Large intestine (tissue), 3 donors: ENCODE data around the gene LRMDA. TPM values are rescaled to one million over a fixed set of nuclear protein-coding genes. Genes with fewer than 3 reads are reported as not detected.
A peak's percentile ranks its signal among the peaks of the same experiment; 100 is the strongest.

Experiments
- DNase-seq, 2 donors: peaks; one replicate each; pipeline versions ENCODE4 v3.0.0 to v3.0.0-alpha.2; 2013
- H3K27ac ChIP-seq: one replicate; pipeline ENCODE4 v1.5.1; 2013; ENCODE audit warnings: low read length
- H3K27me3 ChIP-seq: 2 replicates; pipeline ENCODE4 v1.6.1; 2013; ENCODE audit warnings: low read length; ENCODE audit not compliant: control insufficient read depth, insufficient read depth
- H3K36me3 ChIP-seq: 2 replicates; pipeline ENCODE4 v1.6.1; 2013; ENCODE audit warnings: low read length; ENCODE audit not compliant: control insufficient read depth, insufficient read depth
- H3K4me1 ChIP-seq: one replicate; pipeline ENCODE4 v1.6.1; 2013; ENCODE audit warnings: low read length; ENCODE audit not compliant: control insufficient read depth, insufficient read depth
- H3K4me3 ChIP-seq: one replicate; pipeline ENCODE4 v1.5.1; 2013; ENCODE audit warnings: low read length
- H3K9me3 ChIP-seq: one replicate; pipeline ENCODE4 v1.6.1; 2013; ENCODE audit warnings: mild to moderate bottlenecking, low read depth, low read length, moderate library complexity; ENCODE audit not compliant: control insufficient read depth
- WGBS: methylation state at CpG from one replicate; pipeline ENCODE4 v1.1.5; 2013; ENCODE audit warnings: low lambda C conversion rate; ENCODE audit not compliant: insufficient coverage; 5-methylcytosine and 5-hydroxymethylcytosine counted together
- polyA plus RNA-seq: library from polyadenylated mRNA; unstranded; fragments of 120-200 nt; gene quantifications from one replicate; pipeline ENCODE4 v1.2.1, GENCODE V29; 2013

Gene LRMDA
- polyA plus RNA-seq, 1 donor, result 5.3 TPM

GRCh38 chr10:75959912-75960311, 528.5 kb downstream of the LRMDA start:
- Histone ChIP-seq H3K4me1 (no peaks in the 10 kb centered on the region), H3K36me3 (no peaks in the 10 kb centered on the region), H3K4me3 (no peak overlapping the region), H3K27me3 (no peaks in the 10 kb centered on the region), H3K27ac (no peak overlapping the region), H3K9me3 (no peaks in the 10 kb centered on the region)
- DNase-seq, result no peak
- no CpG with 5 or more reads among the region's 1 CpG for WGBS

GRCh38 chr10:75962395-75963061, 531.1 kb downstream of the LRMDA start:
- Histone ChIP-seq H3K4me1 (no peaks in the 10 kb centered on the region), H3K27me3 (no peaks in the 10 kb centered on the region), H3K9me3 (no peaks in the 10 kb centered on the region), H3K27ac (no peak overlapping the region), H3K36me3 (no peaks in the 10 kb centered on the region), H3K4me3 (no peak overlapping the region)
- DNase-seq, result no peak
- 96% methylated on average over 3 of the region's 5 CpGs for WGBS

GRCh38 chr10:75967491-75967890, 536.1 kb downstream of the LRMDA start:
- DNase-seq, result no peak
- no peaks in the 10 kb centered on the region for H3K4me1 ChIP-seq
- no peak overlapping the region for H3K27ac ChIP-seq
- H3K27me3 ChIP-seq, result no peaks in the 10 kb centered on the region
- H3K4me3 ChIP-seq, result no peak overlapping the region
- no peaks in the 10 kb centered on the region for H3K9me3 ChIP-seq
- WGBS, result no CpG with 5 or more reads among the region's 7 CpGs
- no peaks in the 10 kb centered on the region for H3K36me3 ChIP-seq

- 80% methylated on average over 2 of the region's 2 CpGs for WGBS
- no peak overlapping the region for H3K4me3 ChIP-seq
- no peaks in the 10 kb centered on the region for H3K4me1 ChIP-seq
- H3K27ac ChIP-seq, result no peak overlapping the region
- no peaks in the 10 kb centered on the region for H3K9me3 ChIP-seq
- no peak for DNase-seq
- H3K27me3 ChIP-seq, result no peaks in the 10 kb centered on the region
- H3K36me3 ChIP-seq, result no peaks in the 10 kb centered on the region
Observed at GRCh38 chr10:75969031-75969430, 537.6 kb downstream of the LRMDA start.

- Histone ChIP-seq H3K27me3 (no peaks in the 10 kb centered on the region), H3K4me1 (no peaks in the 10 kb centered on the region), H3K9me3 (no peaks in the 10 kb centered on the region), H3K4me3 (no peak overlapping the region), H3K27ac (no peak overlapping the region), H3K36me3 (no peaks in the 10 kb centered on the region)
- 80% methylated on average over 1 of the region's 4 CpGs for WGBS
- no peak for DNase-seq
Observed at GRCh38 chr10:75971402-75972211, 540.2 kb downstream of the LRMDA start.

- H3K4me1 ChIP-seq, result no peaks in the 10 kb centered on the region
- H3K9me3 ChIP-seq, result no peaks in the 10 kb centered on the region
- H3K27ac ChIP-seq, result no peak overlapping the region
- H3K36me3 ChIP-seq, result no peaks in the 10 kb centered on the region
- H3K4me3 ChIP-seq, result no peak overlapping the region
- no peaks in the 10 kb centered on the region for H3K27me3 ChIP-seq
- 60% methylated on average over 2 of the region's 6 CpGs for WGBS
- DNase-seq, result peak; percentile 33 to 39
Observed at GRCh38 chr10:75972491-75973276, 541.3 kb downstream of the LRMDA start.

GRCh38 chr10:75974080-75974479, 542.7 kb downstream of the LRMDA start:
- Histone ChIP-seq H3K4me1 (no peaks in the 10 kb centered on the region), H3K27me3 (no peaks in the 10 kb centered on the region), H3K9me3 (no peaks in the 10 kb centered on the region), H3K4me3 (no peak overlapping the region), H3K27ac (no peak overlapping the region), H3K36me3 (no peaks in the 10 kb centered on the region)
- no peak for DNase-seq

GRCh38 chr10:75976681-75977080, 545.3 kb downstream of the LRMDA start:
- no peaks in the 10 kb centered on the region for H3K36me3 ChIP-seq
- H3K9me3 ChIP-seq, result no peaks in the 10 kb centered on the region
- H3K27ac ChIP-seq, result no peak overlapping the region
- H3K4me3 ChIP-seq, result no peak overlapping the region
- no CpG with 5 or more reads among the region's 3 CpGs for WGBS
- no peaks in the 10 kb centered on the region for H3K4me1 ChIP-seq
- DNase-seq, result no peak
- H3K27me3 ChIP-seq, result no peaks in the 10 kb centered on the region

- WGBS, result 92% methylated on average over 2 of the region's 4 CpGs
- Histone ChIP-seq H3K36me3 (no peaks in the 10 kb centered on the region), H3K4me1 (no peaks in the 10 kb centered on the region), H3K27ac (no peak overlapping the region), H3K27me3 (no peaks in the 10 kb centered on the region), H3K9me3 (no peaks in the 10 kb centered on the region), H3K4me3 (no peak overlapping the region)
- DNase-seq, result peak in 1 of 2 donors; percentile 29
Observed at GRCh38 chr10:75977139-75977538, 545.7 kb downstream of the LRMDA start.

GRCh38 chr10:75978213-75978612, 546.8 kb downstream of the LRMDA start:
- 100% methylated on average over 1 of the region's 4 CpGs for WGBS
- DNase-seq, result no peak
- H3K4me1 ChIP-seq, result no peaks in the 10 kb centered on the region
- H3K4me3 ChIP-seq, result no peak overlapping the region
- no peak overlapping the region for H3K27ac ChIP-seq
- no peaks in the 10 kb centered on the region for H3K27me3 ChIP-seq
- H3K9me3 ChIP-seq, result no peaks in the 10 kb centered on the region
- no peaks in the 10 kb centered on the region for H3K36me3 ChIP-seq
